Measurements from ENCODE around the gene CCSER1. TPM values are rescaled to one million over a fixed set of nuclear protein-coding genes. Genes with fewer than 3 reads are reported as not detected.
"Not testable (repeated sequence)": the region's sequence is repeated elsewhere in the genome, so short reads cannot be mapped to it uniquely, and the experiment has no call there.

CCSER1 gene
- polyA plus RNA-seq, 12 donors, result 0.17 to 1.9 (median 0.65) TPM; not detected in 2

DNA sequence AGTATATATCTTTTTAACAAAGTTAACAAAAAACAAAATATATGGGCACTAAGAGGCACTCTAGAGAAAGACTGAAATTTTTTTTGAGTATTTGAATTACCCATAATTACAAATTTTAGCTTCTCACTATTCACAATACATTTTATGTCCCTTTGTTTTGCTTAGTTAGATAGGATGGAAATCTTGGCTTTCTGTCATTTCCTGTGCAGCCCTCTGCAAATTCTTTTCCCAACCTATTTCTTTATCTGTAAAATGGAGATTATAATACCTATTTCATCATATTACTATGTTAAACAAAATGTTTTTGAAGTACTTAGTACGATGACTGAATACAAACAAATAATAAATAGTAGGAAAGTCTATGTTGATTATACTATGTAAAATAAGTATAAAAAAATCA is 710.0 kb downstream of the CCSER1 start:
- DNase-seq, result no peak

GRCh38 chr4:90838859-90839258 is 711.7 kb downstream of the CCSER1 start:
- DNase-seq, result not testable (repeated sequence)

- no peak for DNase-seq
Measured at GRCh38 chr4:90840291-90840690, 713.1 kb downstream of the CCSER1 start.

GRCh38 chr4:90840828-90841227 is 713.6 kb downstream of the CCSER1 start:
- DNase-seq, result no peak

DNA sequence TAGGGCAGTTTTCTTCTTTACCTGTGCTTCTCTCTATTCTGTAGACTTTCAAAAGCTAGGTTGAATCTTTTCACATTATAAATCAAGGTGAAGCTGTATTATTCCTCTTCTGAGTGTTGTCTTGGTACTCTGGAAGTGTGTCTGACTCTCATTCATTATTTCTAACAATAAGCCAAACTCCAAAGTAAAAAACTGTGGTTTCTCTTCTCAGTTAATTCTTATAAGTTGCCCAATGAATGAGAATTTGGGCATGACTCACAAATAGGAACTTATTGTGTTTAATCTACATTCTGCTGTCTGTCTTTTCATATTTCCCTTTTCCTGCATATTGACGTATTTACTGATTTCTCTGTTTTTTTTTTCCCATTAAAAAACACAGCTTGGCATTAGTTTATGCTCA is 714.5 kb downstream of the CCSER1 start:
- no peak for DNase-seq

DNA sequence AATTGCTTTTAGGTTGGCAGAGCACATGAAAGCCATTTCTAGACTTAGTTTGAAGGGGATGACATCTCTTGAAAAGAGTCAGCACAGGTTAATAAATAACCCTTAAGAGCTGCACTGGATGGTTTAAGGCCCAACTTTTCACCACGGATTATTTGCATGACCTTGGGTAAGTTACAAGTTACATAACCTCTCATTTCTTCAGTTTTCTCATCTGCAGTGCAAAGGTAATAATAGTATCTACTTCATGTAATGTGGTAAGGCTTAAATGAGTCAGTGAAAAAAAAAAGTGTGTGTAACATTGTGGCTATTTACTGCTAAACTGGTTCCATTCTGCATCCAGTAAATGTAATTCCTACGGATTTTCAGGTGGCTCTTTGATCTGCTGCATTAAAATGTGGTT is 715.8 kb downstream of the CCSER1 start:
- no peak for DNase-seq

DNA sequence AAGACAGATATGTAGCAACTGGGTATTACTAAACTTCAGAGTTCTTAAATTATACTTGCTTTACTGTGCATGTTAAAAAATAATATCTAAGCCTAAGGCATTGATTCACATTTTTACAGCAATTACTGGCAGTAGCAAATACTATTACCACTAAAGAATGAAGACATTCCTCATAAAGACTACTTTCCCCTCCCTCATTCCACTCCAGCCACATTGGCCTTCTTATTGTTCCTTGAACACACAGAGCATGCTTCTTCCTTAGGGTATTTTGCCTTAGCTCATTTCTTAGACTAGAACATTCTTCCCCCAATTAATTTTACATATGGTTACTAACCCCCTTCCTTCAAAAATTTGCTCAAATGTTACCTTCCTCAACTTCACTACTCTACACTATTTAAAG is 717.0 kb downstream of the CCSER1 start:
- no peak for DNase-seq

- no peak for DNase-seq
Measured at GRCh38 chr4:90845777-90846176, 718.6 kb downstream of the CCSER1 start.

DNA sequence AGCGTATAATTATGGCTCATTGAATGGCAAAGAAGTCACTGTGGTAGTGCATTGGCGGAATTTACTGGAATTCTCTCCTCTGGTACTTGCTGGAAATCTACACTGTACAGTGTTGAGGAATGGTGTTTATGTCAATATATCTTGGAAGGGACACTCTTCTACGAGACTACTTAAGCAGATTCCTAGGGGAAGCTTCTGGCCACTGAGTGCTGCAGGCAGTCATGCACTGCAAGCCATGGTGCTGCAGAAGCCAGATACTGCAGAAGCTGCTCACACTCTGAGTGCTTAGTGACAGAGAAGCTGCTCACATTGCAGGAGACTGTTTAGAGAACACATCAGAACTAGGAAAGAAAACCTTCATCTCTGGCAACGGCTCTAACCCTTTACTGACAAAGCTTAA is 725.0 kb downstream of the CCSER1 start:
- no peak for DNase-seq

GRCh38 chr4:90855111-90855510 is 727.9 kb downstream of the CCSER1 start:
- DNase-seq, result no peak

DNA sequence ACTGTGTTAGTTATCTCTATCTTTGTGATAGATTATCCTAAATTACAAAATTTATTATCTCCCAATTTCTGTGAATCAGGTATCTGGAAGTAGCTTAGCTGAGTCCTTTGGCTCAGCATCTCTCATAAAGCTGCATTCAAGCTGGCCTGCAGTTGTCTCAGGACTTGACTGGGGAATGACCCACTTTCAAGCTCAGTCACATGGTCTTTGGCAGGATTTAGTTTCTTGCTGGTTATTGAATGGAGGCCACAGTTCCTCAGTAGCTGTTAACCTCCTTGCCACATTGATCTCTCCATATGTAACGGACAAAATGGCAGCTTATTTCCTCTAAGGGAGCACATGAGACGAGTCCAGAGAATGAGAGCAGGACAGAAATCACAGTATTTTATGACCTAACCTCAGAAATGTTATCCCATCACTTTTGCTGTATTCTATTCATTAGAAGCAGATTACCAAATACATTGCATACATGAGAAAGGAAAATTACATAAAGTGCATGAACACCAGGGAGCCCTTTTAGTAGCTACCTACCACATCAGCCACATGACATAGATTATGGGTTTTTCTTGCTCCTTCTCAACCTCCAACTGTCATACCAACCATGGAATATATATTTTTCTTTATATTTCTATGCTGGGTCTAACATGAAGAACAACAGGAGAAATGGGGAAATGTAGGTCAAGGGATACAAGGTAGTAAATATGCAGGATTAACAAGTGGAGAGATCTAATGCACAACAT is 730.1 kb downstream of the CCSER1 start:
- DNase-seq, result no peak

- no peak for DNase-seq
Measured at GRCh38 chr4:90875791-90876190, 748.6 kb downstream of the CCSER1 start.

- no peak for DNase-seq
Measured at GRCh38 chr4:90876296-90876695, 749.1 kb downstream of the CCSER1 start.

GRCh38 chr4:90883519-90883918 is 756.3 kb downstream of the CCSER1 start:
- DNase-seq, result no peak

- DNase-seq, result no peak
Measured at GRCh38 chr4:90888571-90888970, 761.4 kb downstream of the CCSER1 start.

GRCh38 chr4:90889171-90889570 is 762.0 kb downstream of the CCSER1 start:
- no peak for DNase-seq

DNA sequence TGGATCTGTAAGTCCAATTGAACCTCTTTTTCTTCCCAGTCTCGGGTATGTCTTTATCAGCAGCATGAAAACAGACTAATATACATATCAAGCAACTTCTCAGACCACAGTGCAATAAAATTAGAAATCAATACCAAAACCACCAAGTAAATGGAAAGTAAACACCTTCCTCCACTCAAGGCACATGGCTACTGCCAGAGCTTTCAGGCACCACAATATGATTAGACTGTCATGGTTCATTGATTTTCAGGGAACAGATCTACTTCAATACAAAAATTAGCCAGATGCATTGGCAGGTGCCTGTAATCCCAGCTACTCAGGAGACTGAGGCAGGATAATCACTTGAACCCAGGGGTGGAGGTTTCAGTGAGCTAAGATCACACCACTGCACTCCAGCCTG is 776.2 kb downstream of the CCSER1 start:
- DNase-seq, result not testable (repeated sequence)

DNA sequence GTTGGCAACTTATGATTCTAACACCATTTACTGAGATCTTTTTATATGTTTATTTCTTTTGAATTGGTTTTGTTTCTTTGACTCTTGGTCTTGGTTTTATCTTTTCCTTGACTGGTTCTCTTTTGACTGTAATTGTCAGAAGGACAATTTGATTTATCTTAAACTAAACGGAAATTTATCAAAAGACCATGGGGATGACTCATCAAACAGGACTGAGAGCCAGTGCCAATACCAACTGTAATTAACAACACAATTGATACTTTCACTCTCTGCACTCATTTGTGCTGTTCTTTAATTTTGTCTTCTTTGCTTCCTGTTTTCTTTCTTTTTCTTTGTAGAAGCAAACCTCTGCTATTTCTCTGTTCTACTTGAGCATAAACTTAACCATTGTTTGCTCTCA is 776.8 kb downstream of the CCSER1 start:
- DNase-seq, result no peak

DNA sequence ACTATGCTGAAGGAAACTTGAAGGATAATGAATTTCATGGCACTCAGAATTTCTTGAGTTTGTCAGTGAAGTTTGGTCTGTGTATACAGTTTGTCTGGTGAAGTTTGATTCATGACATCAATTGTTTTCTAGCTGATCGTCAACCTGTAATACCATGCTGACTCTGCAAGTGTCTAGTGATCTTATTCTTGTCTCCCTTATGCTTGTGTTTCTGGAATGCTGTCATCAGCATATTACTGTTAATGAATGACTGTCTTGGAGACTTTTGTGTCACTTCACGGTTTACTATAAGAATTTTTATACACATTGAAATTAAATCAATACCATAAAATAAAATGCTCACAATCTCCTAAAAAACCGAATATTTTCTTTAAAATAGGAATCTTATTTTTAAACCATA is 779.0 kb downstream of the CCSER1 start:
- no peak for DNase-seq

GRCh38 chr4:90911724-90912434 is 784.7 kb downstream of the CCSER1 start:
- DNase-seq, result not testable (repeated sequence)

DNA sequence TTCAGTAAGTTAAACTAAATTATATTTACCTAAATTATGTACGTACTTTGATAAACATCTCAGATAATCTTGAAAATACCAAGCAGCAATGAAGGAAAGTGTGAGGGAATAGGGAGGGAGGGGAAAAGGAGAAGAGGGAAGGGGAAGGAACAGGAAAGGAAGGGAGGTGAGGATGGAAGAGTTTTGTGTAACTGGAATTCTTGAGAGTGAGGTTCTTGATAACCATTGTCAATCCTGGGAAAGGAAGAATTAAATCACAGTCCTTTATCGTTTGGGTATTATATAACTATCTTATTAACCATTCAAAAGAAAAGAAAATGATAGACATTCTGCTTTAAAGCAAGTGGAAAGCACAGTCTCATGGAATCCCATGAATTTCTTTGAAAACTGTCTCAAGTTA is 795.0 kb downstream of the CCSER1 start:
- DNase-seq, result no peak

DNA sequence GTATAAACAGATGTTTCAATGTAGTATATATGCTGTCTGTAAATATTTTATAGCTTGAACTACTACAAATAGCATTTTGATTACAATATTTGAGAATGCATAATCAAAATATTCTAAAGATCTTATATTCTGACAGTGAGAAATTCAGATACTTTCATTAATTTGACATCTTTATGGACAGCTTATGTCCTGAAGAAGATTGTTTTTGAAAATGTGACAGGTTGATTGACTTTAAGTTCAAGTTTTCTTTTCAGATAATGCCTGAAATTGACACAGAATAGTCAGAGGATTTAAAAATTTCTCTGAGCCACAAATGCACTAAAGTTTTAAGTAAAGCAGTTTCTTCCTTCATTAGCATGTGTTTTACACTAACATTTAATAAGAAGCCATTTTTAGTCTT is 799.8 kb downstream of the CCSER1 start:
- DNase-seq, result no peak

DNA sequence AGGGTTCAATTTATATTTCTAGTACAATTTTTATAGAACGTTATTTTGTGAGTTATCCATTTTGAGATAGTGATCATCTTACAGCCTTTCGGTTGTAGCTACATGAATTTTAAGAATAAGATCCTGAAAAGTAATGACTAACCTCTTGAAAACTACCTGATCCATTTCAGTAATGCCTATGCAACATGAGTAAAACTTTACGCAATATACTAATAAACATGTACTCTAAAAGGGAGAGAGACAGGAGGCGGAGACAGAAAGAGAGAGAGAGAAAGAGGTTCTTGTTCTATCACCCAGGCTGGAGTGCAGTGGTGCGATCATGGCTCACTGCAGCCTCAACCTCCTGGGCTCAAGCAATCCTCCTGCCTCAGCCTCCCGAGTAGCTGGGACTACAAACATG is 816.1 kb downstream of the CCSER1 start:
- no peak for DNase-seq

GRCh38 chr4:90946945-90947344 is 819.8 kb downstream of the CCSER1 start:
- DNase-seq, result no peak
